GM18951 (cell line): ENCODE data around the gene BLVRA.

Source experiments
- POLR2A ChIP-seq: IDR thresholded peaks from 4 replicates; pipeline ENCODE4 v1.6.1; 2011; ENCODE audit warnings: mild to moderate bottlenecking; ENCODE audit not compliant: insufficient read length, insufficient read depth; ENCODE audit errors: extremely low read depth
- in situ Hi-C: fragments of 300-500 bp; cut with MboI; formaldehyde crosslinking; loops from one replicate; pipeline ENCODE4 v1.12.0; 2022; ENCODE audit warnings: low sequenced_read_pairs, mixed read lengths, inconsistent platforms; ENCODE audit not compliant: unreplicated experiment

BLVRA gene, protein sequence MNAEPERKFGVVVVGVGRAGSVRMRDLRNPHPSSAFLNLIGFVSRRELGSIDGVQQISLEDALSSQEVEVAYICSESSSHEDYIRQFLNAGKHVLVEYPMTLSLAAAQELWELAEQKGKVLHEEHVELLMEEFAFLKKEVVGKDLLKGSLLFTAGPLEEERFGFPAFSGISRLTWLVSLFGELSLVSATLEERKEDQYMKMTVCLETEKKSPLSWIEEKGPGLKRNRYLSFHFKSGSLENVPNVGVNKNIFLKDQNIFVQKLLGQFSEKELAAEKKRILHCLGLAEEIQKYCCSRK

DNA sequence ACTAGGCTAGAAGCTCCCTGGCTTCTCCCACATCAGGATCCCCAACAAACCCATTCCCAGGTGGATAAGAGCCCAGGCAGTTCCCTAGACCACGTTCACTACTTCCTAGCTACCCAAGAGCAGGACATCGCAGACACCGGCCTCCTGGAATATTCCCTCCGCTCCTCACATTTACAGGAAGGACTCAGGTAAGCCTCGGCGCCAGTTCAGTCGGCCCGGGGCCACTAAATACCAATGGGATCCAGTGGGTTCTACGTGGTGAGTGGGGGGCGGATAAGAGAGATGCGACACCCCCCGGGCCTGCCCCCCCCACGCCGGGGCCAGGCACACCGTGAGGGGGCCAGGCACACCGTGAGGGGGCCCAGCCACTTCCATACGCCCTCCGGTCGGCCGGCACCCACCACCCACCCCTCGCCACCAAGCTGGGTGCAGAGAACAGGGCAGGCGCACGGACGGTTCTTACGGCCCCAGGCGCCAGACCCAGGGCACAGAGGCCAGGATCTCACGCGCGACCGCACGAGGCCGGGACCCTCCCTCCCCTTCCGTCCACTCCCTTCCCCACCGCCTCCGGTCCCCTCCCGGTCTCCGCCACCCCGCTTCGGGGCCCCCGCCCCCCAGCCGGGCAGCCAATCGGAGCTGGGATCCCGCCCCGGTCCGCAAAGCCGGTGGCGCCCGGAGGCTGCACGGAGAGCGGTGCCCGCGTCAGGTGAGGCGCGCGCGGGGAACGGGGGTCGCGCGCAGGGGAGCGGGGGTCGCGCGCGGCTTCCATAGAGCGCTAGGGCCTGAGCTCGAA lies at the start of gene BLVRA:
BLVRA (plus strand) TSS at position 652 of the 793 bp plus-strand sequence. CDS start 12,479 bp downstream, outside the sequence.
- peak; percentile 43 for TF ChIP-seq POLR2A
- in situ Hi-C loops = no loop called here

DNA sequence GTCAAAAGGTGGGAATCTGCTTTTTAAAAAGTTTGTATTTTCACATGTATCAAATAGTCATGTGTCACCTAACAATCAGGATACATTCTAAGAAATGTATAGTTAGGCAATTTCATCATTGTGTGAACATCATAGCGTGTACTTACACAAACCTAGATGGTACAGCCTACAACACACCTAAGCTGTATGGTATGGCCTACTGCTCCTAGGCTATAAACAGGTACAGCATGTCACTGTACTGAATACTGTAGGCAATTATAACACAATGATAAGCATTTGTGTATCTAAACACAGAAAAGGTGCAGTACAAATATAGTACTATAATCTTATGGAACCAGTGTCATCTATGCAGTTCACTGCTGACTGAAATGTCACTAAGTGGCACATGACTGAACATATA lies 47.0 kb upstream of the BLVRA start:
- no peak for TF ChIP-seq POLR2A

DNA sequence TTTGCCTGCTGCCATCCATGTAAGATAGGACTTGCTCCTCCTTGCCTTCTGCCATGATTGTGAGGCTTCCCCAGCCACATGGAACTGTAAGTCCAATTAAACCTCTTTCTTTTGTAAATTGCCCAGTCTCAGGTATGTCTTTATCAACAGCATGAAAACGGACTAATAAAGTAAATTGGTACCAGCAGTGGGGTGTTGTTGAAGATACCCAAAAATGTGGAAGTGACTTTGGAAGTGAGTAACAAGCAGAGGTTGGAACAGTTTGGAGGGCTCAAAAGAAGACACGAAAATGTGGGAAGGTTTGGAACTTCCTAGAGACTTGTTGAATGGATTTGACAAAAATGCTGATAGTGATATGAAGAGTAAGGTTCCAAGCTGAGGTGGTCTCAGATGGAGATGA lies 42.5 kb upstream of the BLVRA start:
- in situ Hi-C loops = loop anchor here (10.0 to 25.0 kb wide), 3 partner anchors 119 to 454 kb away; no protein-coding TSS in a partner anchor

More for the DNA sequence above, 47.0 kb upstream of the BLVRA start:
- in situ Hi-C loops = loop anchor here (10.0 to 25.0 kb wide), 3 partner anchors 123 to 449 kb away; no protein-coding TSS in a partner anchor

DNA sequence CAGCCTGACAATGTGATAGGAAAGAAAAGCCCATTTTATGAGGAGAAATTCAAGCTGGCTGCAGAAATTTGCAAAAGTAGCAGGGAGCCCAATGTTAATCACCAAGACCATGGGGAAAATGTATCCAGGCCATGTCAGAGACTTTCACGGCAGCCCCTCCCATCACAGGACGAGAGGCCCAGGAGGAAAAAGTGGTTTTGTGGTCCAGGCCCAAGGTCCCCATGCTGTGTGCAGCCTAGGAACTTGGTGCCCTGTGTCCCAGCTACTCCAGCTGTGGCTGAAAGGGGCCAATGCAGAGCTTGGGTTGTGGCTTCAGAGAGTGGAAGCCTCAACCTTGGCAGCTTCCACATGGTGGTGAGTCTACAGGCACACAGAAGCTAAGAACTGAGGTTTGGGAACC lies 41.9 kb upstream of the BLVRA start:
- no peak for TF ChIP-seq POLR2A

DNA sequence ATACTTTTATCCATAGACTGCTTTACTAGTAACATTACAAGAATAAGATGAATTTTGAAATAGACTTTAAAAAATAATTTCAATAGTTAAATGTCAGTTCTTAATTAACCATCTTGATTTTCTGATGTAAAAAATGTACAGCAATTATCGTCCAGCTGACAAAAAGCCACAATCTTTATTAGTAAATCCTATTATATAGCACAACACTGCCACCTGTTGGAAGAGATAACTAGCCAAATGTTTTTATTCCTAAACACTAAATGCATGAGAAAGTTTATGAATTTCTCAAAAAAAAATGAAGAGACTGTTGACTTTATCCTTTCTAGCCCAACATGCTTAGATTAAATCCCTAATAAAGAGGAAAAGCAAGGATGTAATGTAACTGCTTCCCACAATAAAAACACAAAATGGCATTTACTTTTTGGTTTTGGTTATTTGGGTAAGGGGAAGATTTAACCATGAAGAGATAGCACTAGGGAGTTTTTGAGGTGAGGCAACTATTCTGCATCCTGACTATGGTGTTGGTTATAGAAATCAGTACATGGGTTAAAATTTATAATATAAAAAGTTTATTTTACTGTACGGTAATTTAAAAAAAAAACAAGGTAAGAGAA lies 37.2 kb upstream of the BLVRA start:
- no peak for TF ChIP-seq POLR2A
- in situ Hi-C loops = loop anchor here (25.0 kb wide), 2 partner anchors 259 to 459 kb away; no protein-coding TSS in a partner anchor

More for the DNA sequence above, 41.9 kb upstream of the BLVRA start:
- in situ Hi-C loops = loop anchor here (10.0 to 25.0 kb wide), 3 partner anchors 118 to 454 kb away; no protein-coding TSS in a partner anchor

DNA sequence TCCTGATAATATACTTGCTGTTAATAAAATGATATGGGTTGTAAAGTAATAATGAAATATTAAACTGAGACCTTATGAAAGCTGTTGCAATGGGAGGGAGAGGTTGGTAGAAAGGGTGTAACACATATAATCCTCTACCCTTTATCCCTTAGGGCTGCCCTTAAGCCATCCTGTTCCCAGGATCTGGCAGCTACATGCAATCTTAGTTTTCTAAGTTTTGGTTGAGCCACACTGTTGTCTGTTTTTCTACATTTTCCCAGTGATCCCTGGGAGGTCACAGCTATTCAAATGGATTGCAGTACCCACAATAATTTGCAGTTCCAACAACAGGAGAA lies 35.5 kb upstream of the BLVRA start:
- no peak for TF ChIP-seq POLR2A
- in situ Hi-C loops = loop anchor here (25.0 kb wide), 2 partner anchors 261 to 461 kb away; no protein-coding TSS in a partner anchor

DNA sequence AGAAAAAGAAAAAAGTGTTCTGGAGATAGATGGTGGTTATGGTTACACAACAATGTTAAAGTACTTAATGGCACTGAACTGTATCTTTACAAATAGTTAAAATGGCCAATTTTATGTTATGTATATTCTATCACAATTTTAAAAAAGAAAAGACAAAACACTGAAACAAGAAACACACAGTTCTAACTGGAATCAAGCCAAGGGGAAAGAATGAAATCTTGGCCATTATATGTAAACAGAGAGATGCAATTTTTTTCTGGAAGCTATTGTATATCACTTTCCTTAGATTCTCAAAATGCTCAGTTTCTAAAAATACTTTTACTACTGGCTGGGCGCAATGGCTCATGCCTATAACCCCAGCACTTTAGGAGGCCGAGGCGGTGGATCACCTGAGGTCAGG lies 33.2 kb upstream of the BLVRA start:
- TF ChIP-seq POLR2A = no peak
- in situ Hi-C loops = loop anchor here (25.0 kb wide), 1 partner anchor 788 kb away; the partner anchor contains the start of genes MRPL32 and PSMA2

DNA sequence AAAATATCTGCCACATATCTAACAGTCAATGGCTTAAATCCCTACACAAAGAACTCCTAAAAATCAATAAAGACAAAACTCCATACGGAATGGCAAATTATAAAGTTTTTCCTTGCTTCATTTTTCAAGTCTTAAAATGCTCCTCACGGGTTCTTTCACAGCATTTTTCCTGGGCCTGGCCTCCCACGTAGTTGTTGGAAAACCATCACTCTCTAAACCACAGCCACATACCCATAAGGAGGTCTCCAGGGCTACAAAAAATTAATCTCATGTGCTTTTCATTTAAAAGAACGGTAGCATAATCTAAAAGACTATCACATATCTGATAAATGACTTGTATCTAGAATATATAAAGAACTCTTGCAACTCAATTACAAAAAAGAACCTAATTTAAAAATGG lies 32.0 kb upstream of the BLVRA start:
- in situ Hi-C loops = loop anchor here (25.0 kb wide), 1 partner anchor 789 kb away; the partner anchor contains the start of genes MRPL32 and PSMA2
- no peak for TF ChIP-seq POLR2A

DNA sequence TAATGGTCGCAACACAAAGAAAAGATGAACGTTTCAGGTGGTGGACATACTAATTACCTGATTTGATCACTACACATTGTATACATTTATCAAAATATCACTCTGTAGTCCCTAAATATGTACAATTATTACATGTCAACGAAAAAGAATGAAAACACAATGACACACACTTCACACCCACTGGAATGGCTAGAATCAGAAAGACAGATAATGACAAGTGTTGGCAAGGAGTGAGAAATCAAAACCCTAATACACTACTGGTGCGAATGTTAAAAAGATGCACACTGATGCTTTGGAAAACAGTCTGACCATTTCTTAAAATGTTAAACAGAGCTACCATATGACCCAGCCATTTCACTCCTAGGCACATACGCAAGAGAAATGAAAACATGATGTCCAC lies 31.5 kb upstream of the BLVRA start:
- in situ Hi-C loops = loop anchor here (25.0 kb wide), 1 partner anchor 790 kb away; the partner anchor contains the start of genes MRPL32 and PSMA2
- no peak for TF ChIP-seq POLR2A

DNA sequence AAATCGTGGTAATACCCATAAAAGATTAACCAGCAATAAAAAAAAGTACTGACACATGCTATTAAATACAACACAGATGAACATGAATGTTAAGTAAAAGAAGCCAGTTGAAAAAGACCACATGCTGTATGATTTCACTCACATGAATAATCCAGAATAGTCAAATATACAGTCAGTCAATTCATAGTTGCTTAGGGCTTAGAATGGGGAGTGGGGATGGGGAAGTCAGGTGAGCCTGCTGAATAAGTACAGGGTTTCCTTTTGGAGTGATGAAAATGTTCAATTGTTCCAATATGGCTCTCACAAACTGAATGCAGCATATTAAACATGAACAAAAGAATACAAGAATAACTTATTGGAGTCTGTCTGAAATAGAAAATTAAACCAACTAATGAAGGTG lies 31.0 kb upstream of the BLVRA start:
- in situ Hi-C loops = loop anchor here (25.0 kb wide), 1 partner anchor 790 kb away; the partner anchor contains the start of genes MRPL32 and PSMA2
- TF ChIP-seq POLR2A = no peak

DNA sequence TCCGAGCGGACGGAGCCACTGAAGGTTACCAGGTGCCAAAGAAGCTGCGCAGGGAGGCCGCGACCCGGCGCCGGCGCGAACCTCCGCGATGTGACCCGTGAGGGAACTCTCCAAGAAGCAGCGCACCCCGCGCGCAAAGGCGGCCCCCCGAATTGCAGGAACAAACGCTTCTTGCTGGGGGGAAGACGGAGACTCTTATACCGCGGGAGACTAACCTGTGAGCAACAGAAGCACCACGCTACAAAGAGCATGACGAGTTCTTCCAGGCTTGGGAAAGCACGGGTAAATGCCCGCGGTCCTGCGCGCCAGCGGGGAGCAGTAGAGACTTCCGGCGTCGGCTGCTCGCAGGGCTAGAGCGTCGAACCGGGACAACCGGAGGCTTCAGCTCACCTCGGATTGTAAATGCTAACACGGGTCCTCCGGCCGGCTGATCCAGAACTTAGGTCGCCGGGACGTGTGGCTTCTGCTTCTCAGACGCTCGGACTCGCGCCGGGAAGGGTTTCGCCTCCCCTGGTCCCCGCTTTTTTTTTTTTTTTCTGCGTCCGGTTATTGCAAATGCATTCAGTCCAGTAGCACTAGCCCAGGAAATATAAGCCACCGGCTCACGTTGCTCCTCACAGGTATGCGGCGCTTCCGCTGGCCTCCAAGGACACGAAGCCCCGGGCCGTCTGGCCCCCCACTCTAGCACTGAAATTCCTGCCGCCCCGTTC lies 29.1 kb upstream of the BLVRA start, which contains the start of gene COA1:
COA1 (minus strand) TSS at position 310 of the 710 bp plus-strand sequence. CDS start 80,909 bp downstream, outside the sequence.
- in situ Hi-C loops = loop anchor here (25.0 kb wide), 1 partner anchor 792 kb away; the partner anchor contains the start of genes MRPL32 and PSMA2
- TF ChIP-seq POLR2A = peak; percentile 93

DNA sequence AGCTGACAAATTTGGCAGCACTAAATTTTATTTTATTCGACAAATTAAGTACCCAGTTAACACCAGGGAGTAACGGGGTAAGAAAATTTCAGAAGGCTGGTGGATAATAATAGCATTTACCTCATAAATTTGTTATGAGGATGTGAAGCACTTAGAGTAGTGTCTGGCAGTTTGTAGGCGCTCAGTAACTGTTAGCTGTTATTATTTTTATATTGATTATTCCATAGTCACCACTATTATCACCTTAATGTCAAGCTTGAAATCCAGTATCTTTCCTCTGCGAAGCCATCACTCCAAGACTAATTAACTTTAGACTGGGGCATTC lies 28.6 kb upstream of the BLVRA start:
- in situ Hi-C loops = loop anchor here (25.0 kb wide), 1 partner anchor 793 kb away; the partner anchor contains the start of genes MRPL32 and PSMA2
- no peak for TF ChIP-seq POLR2A

DNA sequence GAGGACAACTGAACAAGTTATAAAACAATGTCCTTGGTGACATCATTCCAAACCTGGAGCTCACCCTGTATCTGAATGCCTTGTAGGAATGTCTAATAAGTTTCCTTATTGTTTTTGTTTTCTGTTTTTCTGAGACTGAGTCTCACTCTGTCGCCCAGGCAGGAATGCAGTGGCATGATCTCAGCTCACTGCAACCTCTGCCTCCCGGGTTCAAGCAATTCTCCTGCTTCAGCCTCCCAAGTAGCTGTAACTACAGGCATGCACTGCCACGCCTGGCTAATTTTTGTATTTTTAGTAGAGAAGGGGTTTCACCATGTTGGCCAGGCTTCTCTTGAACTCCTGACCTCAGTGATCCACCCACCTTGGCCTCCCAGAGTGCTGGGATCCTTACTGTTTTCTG lies 27.0 kb upstream of the BLVRA start:
- in situ Hi-C loops = loop anchor here (25.0 kb wide), 1 partner anchor 794 kb away; the partner anchor contains the start of genes MRPL32 and PSMA2

DNA sequence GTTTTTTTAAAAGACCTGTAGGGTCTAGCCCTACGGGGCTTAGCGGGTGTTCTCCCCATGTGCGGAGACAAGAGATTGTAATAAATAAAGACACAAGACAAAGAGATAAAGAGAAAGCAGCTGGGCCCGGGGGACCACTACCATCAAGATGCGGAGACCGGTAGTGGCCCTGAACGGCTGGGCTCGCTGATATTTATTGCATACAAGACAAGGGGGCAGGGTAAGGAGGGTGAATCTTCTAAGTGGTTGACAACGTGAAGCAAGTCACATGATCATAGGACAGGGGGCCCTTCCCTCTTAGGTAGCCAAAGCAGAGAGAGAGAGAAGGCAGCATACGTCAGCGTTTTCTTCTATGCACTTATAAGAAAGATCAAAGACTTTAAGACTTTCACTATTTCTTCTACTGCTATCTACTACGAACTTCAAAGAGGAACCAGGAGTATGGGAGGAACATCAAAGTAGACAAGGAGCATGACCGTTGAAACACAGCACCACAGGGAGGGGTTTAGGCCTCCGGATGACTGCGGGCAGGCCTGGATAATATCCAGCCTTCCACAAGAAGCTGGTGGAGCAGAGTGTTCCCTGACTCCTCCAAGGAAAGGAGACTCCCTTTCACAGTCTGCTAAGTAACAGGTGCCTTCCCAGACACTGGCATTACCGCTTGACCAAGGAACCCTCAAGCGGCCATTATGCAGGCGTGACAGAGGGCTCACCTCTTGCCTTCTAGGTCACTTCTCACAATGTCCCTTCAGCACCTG lies 23.7 kb upstream of the BLVRA start:
- in situ Hi-C loops = loop anchor here (25.0 kb wide), 1 partner anchor 797 kb away; the partner anchor contains the start of genes MRPL32 and PSMA2
